Activated T-cell treated with anti-CD3 and anti-CD28 coated beads for 48 hours (primary cell): ENCODE measurements around the gene HLA-DQB1.
"Not testable (repeated sequence)": the region's sequence is repeated elsewhere in the genome, so short reads cannot be mapped to it uniquely, and the experiment has no call there.

Source experiments
- DNase-seq: peaks from one replicate; pipeline ENCODE4 v3.0.0-alpha.2; 2020; ENCODE audit warnings: low read depth

Gene HLA-DQB1

DNA sequence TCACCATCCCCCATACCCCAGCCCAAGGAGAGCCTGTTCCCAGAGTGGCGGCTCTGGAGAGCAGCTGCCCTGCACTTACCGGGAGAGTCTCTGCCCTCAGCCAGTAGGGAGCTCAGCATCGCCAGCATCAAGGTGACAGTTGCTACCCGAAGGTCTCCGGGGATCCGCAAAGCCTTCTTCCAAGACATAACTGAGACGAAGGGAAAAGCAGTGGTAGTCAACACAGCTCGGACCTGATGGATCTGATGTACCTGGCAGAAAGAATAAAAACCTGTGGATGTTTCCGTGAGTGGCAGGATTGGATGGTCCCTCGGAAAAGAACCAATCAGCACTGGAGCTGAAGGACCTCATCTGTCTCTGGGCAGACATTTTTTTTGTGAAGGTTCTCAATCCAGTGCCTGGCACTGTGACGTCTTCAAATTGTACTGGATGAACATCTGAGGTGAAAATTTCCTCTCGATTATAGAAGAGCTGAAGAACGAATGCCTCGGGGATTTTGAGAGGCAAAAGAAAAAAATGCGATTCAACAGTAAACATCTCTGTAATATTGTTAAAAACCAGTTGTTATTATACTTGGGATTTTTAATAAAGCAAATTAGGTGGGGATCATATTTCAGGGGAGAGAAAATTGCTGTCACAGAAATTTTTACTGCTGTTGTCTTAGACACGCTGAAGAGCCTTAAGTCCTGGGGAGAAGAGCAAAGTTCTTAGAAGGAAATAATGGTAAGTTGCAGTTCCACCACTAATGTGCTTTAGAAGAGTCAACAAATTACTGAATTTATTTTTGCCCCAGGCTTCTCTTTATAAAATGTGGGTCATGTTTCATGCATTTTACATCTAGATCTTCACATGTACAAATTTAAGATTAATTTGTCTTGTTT lies at the start of gene HLA-DQB1:
Gene HLA-DQB1, minus strand, starts transcription at position 238 of the 881 bp plus-strand sequence. Its CDS starts 50 bp downstream, at position 188.
- peak; percentile 21 for DNase-seq

DNA sequence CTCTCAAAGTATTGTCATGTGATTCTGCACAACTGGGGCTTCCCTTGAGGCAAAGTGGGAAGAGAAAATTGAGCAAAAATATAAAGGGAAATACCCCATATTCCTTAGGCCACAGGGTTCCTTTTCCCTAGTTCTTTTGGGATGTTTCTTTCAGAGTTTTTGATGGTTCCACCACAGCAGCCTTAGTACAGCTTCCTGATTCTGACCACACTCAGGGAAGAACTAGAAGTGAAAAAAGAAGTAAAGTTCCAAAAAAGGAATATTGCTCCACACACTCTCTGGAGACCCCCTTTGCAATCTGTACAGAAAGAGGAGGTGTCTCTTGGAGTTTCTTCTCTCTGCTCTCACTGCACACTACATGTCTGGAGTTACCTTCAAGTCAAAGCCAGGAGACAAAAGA lies 46.8 kb upstream of the HLA-DQB1 start:
- no peak for DNase-seq

DNA sequence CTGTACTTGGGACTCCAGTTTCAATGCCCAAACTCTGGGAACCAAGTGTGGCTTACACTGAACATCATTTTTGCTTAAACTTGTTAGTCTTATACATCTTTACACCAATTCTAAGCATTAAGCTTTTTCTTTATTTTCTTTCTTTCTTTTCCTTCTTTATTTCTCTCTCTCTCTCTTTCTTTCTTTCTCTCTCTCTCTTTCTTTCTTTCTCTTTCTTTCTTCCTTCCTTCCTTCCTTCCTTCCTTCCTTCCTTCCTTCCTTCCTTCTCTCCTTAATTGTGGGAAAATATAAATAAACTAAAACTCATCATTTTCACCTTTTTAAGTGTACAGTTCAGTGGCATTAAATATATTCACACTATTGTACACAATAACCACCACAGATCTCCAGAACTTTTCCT lies 43.2 kb upstream of the HLA-DQB1 start:
- no peak for DNase-seq

DNA sequence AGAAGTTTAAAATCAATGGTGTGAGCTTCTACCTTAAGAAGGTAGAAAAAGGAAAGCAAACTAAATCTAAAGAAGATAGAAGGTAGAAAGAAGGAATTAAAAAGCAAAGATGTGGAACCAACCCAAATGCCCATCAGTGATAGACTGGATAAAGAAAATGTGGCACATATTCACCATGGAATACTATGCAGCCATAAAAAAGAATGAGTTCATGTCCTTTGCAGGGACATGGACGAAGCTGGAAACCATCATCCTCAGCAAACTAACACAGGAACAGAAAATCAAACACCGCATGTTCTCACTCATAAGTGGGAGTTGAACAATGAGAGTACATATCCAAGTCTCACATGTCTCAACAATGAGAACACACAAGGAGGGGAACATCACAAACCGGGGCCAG lies 38.7 kb upstream of the HLA-DQB1 start:
- DNase-seq, result not testable (repeated sequence)

DNA sequence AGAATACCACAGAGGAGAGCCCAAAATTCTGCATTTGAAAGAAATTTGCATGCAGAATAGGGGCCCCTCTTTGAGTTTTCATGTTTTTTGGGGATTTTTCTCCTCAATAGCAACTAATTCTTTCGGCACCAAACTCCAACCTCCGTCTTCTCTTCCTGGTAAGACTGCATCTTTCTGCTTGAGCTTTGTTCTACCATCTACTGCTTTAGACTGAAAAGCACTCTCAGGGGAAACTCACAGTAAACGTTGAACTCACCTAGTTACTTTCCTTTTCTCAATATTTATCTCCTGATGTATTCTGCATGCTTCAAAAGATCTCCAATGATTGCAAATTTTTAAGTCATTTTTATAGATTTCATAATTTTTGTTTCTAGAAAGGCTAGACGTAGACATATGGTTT lies 36.9 kb upstream of the HLA-DQB1 start:
- no peak for DNase-seq

DNA sequence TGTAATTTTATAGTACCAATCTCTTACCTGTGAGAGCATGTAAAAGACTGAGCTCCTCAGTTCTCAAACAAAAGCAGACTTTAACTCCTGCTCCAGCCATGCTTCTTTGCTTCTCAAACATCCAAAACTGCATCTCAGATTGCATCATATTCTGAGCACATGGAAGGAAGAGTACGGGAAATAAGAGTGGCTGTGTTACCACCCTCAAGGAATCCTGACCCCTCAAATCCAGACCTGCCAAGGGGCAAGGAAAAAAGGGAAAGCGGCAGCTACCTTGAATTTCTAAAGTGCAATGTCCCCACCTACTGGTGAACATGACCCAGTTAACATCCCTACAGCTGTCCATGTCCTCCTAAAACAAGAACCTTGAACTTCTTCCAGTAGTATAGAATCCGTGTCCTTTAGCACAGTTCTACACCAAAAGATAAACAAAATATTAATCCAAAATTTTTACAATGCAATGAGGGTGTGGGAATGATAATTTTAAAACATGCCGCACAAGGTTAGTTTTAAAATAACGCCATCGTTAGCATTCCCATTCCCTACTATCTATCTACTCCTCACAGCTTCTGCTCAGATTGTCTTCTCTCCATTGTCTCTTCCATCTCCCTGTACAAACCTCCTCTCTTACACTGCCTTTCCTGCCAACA lies 34.1 kb upstream of the HLA-DQB1 start:
- DNase-seq, result no peak

DNA sequence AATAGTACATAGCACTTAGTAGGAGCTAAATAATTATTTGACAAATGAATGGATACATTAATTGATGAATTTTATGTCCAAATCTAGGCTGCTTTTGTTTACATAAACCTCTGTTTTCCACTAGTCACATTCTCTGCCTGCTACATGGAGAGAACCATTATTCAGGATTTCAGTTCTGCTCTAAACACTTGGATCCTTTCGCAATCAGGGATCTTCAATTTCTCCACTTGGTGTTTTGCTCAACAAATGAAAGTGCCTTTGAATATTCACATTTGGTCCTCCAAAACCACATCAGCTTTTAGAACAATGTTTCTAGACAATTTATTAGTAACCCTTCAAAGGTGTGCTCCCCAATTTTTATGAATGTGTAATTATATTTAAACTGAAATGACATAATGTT lies 30.6 kb upstream of the HLA-DQB1 start:
- DNase-seq, result no peak

DNA sequence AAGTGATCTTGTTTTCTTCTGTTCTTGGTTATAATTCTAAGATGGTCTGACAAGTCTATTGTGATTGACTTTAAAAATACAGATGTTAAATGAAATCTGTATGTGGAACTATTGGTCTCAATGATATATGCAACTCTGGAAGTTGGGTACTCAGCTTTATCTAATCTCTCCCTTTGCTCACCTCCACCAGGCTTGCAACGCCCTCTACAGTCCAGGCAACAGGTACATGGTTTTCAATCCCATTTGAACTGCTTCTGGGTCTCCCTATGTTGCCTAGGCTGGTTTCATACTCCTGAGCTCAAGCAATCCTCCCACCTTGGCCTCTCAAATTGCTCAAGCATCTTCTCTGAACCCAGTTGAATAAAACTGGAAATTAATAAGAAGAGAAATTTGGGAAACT lies 25.6 kb upstream of the HLA-DQB1 start:
- peak; percentile 14 for DNase-seq

DNA sequence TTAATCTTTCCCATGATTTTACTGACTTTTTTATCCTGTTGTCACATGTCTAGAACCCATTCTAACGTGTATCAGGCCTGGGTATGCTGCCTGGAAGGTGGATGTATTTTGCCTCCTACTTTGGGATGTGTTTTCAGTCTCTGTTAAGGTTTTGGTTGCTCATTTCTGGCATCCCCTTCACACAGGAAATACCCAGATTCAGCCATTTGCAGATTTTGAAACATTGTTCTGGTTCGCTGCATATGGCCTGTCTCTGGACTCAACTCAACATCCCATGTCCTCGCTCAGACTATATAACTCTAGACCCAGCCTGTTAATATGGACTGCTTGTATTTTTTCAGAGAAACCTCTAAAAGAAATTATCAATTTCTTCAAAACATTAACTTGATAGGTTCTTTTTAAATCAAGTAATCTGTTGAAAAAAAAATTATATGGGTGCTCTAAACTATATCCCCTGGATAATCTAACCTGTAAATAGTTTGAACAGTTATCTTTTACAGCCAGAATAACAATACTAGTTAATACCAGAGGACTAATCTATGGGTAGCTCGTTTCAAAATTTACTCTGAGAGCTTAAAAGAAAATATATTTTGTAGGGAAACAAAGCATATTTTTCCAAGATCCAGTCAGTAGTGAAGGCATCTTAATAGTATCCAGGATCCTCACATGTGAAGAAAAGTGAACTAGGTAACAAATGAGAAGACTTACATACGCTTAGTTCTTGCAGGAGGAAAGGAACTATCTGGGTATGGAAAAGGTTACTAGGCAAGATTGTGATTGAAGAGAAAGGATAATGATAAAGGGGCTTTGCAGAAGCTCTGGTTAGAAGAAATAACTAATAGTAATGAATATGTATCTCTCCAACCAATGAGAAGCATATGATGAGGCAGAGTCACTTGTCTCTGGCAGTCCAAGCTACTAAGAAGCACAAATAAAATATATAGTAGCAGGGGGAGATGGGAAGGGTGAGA lies 23.4 kb upstream of the HLA-DQB1 start:
- DNase-seq, result no peak

DNA sequence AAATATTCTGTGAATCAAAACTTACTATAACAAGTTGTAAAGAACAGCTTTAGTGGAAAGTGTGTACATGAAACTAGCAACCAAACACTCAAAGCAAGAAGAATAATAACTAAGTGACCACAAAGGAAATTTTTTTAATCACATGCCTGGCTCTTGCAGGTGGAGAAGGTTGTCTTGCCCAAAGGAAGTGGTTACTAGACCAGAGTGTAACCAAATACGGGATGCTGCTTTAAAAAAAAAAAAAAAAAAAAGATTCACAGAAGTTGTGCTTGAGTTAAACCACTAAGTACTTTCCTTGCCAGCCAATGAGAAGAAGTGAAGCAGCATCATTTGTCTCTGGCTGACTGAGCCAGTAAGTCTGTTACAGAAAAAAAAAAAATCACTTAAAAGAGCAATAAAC lies 19.1 kb upstream of the HLA-DQB1 start:
- no peak for DNase-seq

DNA sequence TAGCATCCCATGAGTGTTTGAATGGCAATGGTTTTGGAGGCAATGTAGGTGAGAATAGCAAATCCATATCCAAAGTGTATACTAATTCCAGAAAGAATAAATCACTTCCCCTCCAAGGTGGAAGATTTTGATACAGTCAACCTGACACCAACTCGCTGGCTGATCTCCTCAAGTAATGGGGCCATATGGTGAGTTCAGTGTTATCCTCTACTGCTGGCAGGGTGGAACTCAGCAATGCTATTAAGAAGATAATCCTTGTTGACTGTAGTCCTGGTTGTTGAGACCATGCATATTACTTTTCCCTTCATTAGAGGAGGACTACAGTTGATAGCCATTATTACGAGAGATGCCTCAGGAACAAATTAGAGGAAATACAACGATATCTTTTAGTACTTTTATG lies 17.8 kb upstream of the HLA-DQB1 start:
- no peak for DNase-seq

DNA sequence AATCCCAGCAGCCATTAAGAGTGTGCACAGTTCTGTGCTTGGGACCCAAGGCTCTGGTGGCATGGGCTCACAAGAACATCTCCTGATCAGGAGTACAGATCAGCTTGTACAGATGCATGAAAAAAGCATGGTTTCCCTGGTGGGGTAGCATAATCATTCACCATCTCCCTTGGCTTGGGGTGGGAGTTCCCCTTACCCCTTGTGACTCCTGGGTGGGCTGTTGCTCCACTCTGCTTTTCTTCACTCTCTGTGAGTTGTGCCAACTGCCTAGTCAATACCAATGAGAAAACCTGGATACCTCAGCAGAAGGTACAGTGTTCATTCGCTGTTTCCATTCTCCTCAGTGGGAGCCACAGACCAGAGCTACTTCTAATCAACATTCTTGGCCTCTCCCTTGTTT lies 13.6 kb upstream of the HLA-DQB1 start:
- DNase-seq, result no peak

DNA sequence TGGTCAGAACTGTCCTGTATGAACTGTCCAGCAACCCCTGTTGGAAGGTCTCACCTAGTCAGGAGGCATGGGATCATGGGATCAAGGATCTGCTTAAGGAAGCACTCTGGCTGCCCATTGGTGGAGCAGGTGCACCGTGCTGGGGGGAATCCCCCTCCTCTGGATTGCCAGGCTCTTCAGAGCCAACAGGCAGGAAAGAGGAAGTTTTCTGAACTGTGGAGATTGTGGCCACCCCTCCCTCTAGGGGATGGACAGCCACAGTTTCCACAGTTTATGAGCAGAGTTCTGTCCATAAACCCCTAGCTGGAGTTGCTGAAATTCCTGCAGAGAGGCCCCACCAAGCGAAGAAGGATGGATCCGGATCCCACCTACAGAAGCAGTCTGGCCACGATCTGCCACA lies 13.0 kb upstream of the HLA-DQB1 start:
- DNase-seq, result no peak

DNA sequence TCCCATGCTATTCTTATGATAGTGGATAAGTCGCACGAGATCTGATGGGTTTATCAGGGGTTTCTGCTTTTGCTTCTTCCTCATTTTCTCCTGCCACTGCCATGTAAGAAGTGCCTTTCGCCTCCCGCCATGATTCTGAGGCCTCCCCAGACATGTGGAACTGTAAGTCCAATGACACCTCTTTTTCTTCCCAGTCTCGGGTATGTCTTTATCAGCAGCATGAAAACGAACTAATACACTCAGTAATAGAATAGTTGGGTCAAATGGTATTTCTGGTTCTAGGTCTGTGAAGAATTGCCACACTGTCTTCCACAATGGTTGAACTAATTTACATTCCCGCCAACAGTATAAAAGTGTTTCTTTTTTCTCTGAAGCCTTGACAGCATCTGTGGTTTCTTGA lies 7.7 kb upstream of the HLA-DQB1 start:
- DNase-seq, result not testable (repeated sequence)

DNA sequence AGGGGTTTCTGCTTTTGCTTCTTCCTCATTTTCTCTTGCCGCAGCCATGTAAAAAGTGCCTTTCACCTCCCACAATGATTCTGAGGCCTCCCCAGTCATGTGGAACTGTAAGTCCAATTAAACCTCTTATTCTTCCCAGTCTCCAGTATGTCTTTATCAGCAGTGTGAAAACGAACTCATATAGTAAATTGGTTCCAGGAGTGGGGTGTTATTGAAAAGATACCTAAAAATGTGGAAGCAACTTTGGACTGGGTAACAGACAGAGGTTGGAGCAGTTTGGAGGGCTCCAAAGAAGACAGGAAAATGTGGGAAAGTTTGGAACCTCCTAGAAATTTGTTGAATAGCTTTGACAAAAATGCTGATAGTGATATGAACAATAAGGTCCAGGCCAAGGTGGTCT lies 5.5 kb upstream of the HLA-DQB1 start:
- DNase-seq, result not testable (repeated sequence)

DNA sequence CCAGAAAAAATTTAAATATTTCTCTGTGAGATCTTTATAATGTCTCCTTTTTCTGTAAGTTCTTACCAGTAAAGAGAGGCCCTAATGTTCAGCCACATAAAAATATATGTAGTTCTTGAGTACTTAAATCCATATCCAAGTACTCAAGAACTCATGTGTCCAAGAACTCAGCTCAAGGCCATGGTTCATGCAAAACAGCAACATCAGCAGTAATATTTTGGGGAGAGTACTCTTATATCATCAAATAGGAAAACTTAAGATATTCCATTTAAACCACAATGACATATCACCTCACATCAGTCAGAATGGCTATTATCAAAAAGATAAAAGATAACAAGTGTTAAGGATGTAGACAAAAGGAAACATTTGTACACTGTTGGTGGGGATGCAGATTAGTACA lies 3.4 kb upstream of the HLA-DQB1 start:
- DNase-seq, result no peak

DNA sequence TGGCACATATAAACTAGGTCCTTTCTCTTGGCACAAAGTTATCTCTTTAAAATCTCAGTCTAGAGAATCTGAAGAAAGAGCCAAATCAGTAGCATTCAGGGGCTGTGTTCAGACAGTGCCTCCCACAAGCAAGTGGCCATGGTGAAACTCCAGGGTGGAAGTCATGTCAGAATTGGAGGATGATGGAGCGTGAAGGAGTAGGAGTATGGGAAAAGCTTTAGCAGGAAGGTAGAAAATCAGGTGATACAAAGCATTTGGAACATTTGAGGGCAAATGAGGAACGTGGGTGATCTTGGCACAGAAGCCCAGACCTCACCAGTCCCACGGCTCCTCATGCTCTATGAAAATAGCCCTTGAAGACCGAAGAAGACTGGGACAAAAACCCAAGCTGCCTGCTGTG lies 2.8 kb upstream of the HLA-DQB1 start:
- no peak for DNase-seq

DNA sequence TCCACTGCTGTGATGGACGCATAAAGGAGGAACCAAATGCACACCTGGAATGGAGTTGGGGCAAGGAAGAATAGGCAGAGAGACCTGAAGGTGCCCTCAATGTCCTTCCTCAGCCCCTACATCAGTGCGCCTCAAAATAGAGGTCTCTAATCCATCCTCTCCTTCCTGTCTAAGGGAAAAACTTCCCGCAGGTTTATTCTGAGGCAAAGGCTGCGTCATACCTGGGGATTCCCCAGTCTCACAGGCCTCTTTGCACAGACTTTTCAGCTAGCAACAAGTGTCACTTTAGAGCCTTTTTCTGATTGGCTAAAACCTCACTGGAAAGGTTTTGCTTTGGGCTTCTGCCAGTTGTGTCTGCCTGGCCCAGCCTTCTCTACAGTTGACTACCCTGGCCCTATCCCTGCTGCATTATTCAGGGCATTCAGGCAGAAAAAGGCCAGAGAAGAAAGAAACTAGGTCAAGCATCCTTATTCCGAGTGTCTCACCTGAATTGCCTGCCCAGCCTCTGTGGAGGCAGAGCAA lies 1.8 kb upstream of the HLA-DQB1 start:
- DNase-seq, result peak; percentile 18

DNA sequence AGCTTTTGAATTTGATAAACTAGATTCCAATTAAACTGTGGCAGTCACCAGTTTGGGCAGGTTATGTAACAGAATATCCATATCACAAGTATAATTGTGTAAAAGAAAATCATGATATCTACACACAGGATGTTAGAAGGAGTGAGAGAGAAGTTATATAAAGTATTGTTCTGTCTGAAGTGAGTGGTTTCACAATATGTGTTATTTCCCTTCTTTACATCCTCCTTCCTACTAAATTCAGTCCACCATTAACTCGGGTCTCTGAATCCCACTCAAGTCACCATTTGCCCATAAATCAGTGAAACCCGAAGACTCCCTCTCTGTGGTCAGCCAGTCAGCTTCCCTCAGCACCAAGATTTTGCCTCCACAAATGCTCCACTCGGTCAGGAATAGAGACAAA lies 796 bp downstream of the HLA-DQB1 start:
- DNase-seq, result no peak

DNA sequence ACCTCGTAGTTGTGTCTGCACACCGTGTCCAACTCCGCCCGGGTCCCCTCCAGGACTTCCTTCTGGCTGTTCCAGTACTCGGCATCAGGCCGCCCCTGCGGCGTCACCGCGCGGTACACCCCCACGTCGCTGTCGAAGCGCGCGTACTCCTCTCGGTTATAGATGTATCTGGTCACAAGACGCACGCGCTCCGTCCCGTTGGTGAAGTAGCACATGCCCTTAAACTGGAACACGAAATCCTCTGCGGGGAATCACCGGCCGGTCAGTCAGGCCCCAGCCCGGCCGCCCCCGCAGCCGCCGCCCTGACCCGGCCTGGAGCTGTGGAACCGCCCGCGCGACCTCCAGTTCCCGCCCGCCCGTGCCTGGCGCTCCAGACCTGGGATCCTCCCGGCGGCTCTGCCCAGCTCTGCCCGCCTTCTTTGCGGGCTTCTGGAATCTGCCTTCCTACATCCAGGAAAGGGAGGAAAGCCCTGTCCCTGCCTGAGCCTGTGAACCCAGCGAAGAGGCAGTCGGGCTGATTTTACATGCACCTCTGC lies 1.6 kb downstream of the HLA-DQB1 start:
- DNase-seq, result peak; percentile 34

DNA sequence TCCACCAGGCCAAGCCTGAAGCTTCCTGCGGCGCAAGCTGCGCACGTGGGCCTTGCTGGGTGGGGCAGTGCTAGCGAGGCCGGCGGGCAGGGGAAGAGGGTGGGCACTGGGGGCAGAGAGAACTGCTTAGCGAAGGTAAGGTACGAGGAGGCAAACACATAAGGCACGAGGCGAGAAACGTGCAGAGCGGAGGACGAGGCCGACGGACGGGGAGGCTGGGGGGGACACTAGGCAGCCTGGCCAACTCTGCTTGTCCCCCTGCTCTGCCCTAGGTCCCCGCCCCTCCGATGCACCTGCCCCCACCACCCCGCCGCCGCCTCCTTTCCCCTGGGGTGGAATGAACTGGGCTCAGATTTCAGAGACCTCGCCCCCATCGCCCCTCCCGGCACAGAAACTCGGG lies 2.1 kb downstream of the HLA-DQB1 start:
- DNase-seq, result no peak

DNA sequence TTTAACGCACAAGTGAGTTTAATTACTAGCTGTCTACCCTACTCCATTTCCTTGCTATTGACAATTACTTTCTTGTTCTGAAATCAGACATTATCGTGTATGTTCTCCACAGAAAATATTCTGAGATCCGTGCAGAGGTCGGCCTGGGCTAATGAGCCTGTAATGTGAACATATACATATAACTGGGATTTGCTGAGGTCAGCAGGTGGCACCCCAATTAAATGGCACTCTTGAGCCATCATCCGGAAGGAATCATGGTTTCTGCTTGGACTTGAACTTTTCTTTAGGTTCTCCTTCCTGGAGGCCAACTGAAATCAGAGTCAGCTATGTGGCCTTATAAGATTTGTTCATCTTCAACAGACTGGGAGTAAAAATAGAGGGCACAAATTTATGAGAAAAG lies 3.6 kb downstream of the HLA-DQB1 start:
- no peak for DNase-seq
